NK-92 (cell line): ENCODE data around the gene TRPV6.

Experiments
- DNase-seq: peaks from one replicate; lab custom pipeline; 2025; ENCODE audit not compliant: unreplicated experiment; lab: John Stamatoyannopoulos, UW

The TRPV6 gene

DNA sequence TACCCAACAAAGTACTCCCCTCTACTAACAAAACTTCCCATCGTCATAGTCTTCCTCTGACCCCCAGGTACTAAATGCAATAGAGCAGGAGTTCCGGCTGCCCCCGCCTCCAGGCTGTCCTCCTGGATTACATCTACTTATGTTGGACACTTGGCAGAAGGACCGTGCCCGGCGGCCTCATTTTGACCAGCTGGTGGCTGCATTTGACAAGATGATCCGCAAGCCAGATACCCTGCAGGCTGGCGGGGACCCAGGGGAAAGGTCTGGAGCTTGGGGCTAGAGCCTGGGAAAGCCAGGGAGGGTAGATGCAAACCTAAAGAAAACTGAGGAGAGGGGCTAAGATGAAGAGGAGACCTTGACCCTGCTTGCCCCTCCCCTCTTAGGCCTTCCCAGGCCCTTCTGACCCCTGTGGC lies 15.4 kb downstream of the TRPV6 start:
- no peak for DNase-seq

GRCh38 chr7:142869434-142869833 lies 16.1 kb downstream of the TRPV6 start:
- no peak for DNase-seq

DNA sequence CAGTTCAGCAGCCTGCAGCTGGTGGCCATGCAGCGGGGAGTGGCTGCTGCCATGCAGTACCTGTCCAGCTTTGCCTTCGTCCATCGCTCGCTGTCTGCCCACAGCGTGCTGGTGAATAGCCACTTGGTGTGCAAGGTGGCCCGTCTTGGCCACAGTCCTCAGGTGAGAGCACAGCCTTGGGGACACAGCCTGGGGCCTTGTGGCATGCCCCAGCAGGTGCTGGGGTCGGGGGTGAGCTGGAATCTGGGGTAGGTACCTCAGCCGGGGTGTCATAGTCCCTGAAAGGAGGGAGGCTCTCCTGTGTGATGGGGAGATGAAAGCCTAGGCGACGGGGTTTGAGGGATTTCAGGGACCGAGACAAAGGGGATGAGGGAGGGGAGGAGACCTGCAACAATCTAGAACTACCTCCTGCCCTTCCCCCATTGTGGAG lies 16.5 kb downstream of the TRPV6 start:
- DNase-seq: no peak

- DNase-seq: no peak
These were observed 17.2 kb downstream of the TRPV6 start for GRCh38 chr7:142868188-142868985.

GRCh38 chr7:142867398-142868187 lies 18.0 kb downstream of the TRPV6 start:
- no peak for DNase-seq

DNA sequence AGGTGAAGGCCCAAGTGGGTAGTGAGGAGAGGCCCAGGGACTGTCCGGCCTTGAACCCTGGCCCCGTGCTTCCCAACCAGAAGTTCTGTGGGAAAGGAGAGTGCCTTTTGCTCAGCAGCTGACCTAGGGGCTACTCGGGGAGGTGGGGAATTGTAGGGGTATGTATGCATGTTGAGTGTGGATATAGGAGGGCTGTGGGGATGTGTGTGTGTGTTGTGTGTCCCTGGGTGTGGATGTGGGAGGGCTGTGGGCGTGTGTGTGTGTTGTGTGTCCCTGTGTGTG lies 18.5 kb downstream of the TRPV6 start:
- DNase-seq: no peak

DNA sequence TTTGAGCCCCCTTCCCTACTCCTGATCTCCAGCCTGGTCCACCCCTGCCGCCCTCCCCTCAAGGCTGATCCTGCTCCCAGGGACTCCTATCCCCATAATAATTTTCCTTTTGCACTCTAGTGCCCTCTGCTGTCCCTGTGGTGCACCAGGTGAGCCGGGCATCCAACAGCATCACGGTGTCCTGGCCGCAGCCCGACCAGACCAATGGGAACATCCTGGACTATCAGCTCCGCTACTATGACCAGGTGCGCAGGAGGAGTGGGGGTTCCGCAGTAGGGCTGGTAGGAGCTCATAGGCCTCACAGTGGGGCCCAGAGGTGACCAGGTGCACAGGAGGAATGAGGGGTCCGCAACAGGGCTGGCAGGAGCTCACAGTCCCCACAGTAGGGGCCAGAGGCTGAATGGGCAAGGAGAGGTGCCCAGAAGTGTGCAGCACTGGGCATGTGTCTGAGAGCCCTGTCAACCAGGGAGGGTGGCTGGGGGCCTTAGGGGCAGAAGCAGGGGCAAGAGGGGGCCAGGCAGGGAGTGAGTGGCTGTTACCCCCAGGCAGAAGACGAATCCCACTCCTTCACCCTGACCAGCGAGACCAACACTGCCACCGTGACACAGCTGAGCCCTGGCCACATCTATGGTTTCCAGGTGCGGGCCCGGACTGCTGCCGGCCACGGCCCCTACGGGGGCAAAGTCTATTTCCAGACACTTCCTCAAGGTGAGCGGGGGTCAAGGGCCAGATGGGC lies 19.0 kb downstream of the TRPV6 start:
- no peak for DNase-seq

- no peak for DNase-seq
These were observed 19.8 kb downstream of the TRPV6 start for GRCh38 chr7:142865766-142866165.

- DNase-seq: no peak
These were observed 20.4 kb downstream of the TRPV6 start for GRCh38 chr7:142864980-142865747.

- DNase-seq: no peak
These were observed 21.5 kb downstream of the TRPV6 start for GRCh38 chr7:142863891-142864685.

DNA sequence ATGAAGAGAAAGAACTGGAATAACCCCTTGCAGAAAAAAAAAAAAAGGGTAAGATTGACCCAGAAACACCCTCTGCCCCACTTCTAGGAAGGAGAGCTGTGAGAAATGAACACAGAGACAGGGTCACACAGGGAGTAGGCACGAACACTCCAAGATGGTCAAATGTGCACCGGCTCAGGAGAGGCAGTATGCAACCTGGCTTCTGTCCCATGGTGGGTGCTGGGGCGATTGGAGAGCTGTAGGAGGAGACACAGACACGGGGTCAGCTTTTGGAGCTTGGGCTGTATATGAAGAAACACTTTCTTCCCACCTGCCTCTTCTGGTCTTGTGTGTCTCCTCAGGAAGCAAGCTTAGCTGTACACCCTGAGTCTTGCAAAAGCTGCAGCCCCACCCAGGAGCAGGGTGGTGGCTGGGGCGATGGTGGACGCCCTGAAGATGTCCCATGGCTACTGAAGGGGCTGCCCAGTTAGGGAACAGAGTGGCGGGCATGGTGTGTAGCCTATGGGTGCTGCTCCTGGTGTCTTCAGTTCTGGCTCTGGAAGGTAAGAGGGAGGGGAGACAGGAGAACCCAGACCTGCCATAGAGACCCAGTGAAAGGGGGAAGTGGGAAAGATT lies 22.7 kb downstream of the TRPV6 start:
- no peak for DNase-seq

DNA sequence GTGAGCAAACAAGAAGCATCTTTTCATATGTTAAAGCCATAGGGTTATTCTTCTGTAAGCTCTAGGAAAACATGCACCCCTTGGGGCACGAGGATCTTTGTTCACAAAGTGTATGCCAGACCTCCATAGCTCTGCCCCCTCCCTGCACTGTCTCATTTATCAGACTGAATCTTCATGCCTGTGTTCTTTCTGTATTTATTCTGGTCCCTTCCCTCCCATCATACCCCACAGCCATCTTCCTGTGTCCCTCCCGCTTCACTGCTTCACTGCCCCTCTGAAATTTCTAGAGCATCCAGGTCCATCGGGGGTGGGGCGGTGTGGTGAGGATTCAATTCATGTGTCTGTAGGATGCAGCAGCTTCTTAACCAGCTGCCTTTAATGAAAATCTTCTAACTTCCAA lies 23.2 kb downstream of the TRPV6 start:
- DNase-seq: no peak

GRCh38 chr7:142860968-142861367 lies 24.6 kb downstream of the TRPV6 start:
- no peak for DNase-seq

DNA sequence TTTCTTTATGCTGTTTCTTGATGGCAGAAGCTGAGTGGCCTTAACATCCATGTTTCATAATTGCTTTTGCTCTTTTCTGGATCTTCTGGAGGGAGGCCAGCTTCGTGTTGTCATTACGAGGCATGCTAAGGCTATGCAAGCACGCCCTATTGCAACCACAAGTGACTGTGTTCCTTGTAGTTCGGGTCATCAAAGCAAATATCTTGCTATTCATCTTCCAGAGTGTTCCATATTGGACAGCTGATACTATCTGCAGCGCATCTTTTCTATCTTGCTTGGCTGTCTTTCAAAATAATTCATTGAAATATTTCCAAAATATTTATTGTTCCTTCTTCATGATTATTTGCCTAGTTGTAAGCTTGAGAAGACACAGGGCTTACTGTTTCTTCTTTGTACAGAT lies 25.7 kb downstream of the TRPV6 start:
- DNase-seq: no peak

- DNase-seq: no peak
These were observed 26.1 kb downstream of the TRPV6 start for GRCh38 chr7:142859411-142859810.

DNA sequence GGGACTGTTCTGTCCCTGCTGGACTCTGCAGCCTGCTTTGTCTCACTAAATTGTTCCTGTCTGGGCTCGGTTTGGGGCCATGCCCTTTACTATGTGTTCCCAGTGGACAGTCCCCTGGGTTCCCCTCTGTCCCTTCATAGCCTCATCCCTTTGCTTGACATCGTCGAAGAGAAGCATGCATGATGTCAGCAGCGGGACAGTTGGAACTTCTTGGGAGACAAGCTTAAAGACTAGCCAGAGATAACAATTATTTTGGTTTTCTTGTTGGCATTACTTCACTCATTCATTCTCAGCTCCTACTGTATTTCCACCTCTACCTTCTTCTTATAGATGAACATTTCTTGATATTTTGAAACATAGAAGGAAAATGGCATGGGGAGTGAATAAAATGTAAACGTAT lies 27.9 kb downstream of the TRPV6 start:
- no peak for DNase-seq

- no peak for DNase-seq
These were observed 28.8 kb downstream of the TRPV6 start for GRCh38 chr7:142856565-142857245.

GRCh38 chr7:142855756-142856564 lies 29.6 kb downstream of the TRPV6 start:
- no peak for DNase-seq
